Kidney tubule cell (primary cell): ENCODE results near the gene SRSF5.
"Not testable (repeated sequence)": the region's sequence is repeated elsewhere in the genome, so short reads cannot be mapped to it uniquely, and the experiment has no call there.

ENCODE experiments used
- DNase-seq: peaks from one replicate; pipeline ENCODE4 v3.0.0-alpha.2; 2018; ENCODE audit warnings: low spot score

Gene SRSF5

GRCh38 chr14:69808919-69809808, 42.2 kb downstream of the SRSF5 start:
- DNase-seq, result no peak

GRCh38 chr14:69811227-69811867, 44.4 kb downstream of the SRSF5 start:
- no peak for DNase-seq

GRCh38 chr14:69811868-69812252, 44.9 kb downstream of the SRSF5 start:
- DNase-seq, result no peak

GRCh38 chr14:69812711-69813110, 45.8 kb downstream of the SRSF5 start:
- no peak for DNase-seq

GRCh38 chr14:69813346-69813745, 46.4 kb downstream of the SRSF5 start:
- DNase-seq, result not testable (repeated sequence)

- DNase-seq, result no peak
These were observed 47.5 kb downstream of the SRSF5 start for GRCh38 chr14:69814397-69814796.

GRCh38 chr14:69815556-69815955, 48.6 kb downstream of the SRSF5 start:
- no peak for DNase-seq

GRCh38 chr14:69816216-69816615, 49.3 kb downstream of the SRSF5 start:
- no peak for DNase-seq

- peak; percentile 73 for DNase-seq
These were observed 51.8 kb downstream of the SRSF5 start for GRCh38 chr14:69818758-69819191.

GRCh38 chr14:69819607-69820006, 52.7 kb downstream of the SRSF5 start:
- peak; percentile 28 for DNase-seq

- DNase-seq, result no peak
These were observed 54.0 kb downstream of the SRSF5 start for GRCh38 chr14:69820991-69821390.
